Panc1 (cell line): Measurements from ENCODE around the gene CMKLR1. TPM values are rescaled to one million over a fixed set of nuclear protein-coding genes. Genes with fewer than 3 reads are reported as not detected.

Experiments
- ATAC-seq: fragments of 200-7000 bp; cut with Tn5 transposase; 2 replicates; pipeline ENCODE4 v1.9.1; 2020; ENCODE audit warnings: mild to moderate bottlenecking, moderate library complexity
- BruUV-seq: library from RNA; stranded (reverse); fragments of 400-500 nt; replicated peaks from 2 replicates; lab custom pipeline; 2021; lab: Mats Ljungman, UMichigan
- CTCF ChIA-PET: fragments of 300-600 bp; sonication (Branson Sonifier 250); formaldehyde crosslinking; loops from one replicate; lab custom pipeline; 2022; ENCODE audit warnings: antibody characterized with exemption; lab: Charles Lee
- POLR2A ChIA-PET: fragments of 300-600 bp; sonication (Branson Sonifier 250); formaldehyde crosslinking; loops from one replicate; lab custom pipeline; 2022; ENCODE audit warnings: antibody characterized with exemption; lab: Charles Lee
- DNase-seq: peaks from one replicate; pipeline ENCODE4 v3.0.0-alpha.2; 2010; ENCODE audit warnings: low read depth, low spot score
- H3K27ac ChIP-seq: 2 replicates; pipeline ENCODE4 v1.5.1; 2011; ENCODE audit warnings: mild to moderate bottlenecking, low read length, inconsistent platforms
- H3K27me3 ChIP-seq: fragments of 200-500 bp; sonication (Bioruptor generic); 2 replicates; pipeline ENCODE4 v1.6.0; 2014; ENCODE audit warnings: low read length, inconsistent platforms; ENCODE audit not compliant: control insufficient read depth, insufficient read depth
- H3K36me3 ChIP-seq: fragments of 200-500 bp; sonication (Bioruptor generic); 2 replicates; pipeline ENCODE4 v1.5.1; 2014; ENCODE audit warnings: inconsistent platforms, mild to moderate bottlenecking, low read length, moderate library complexity; ENCODE audit not compliant: control insufficient read depth, insufficient read depth
- H3K4me1 ChIP-seq: 2 replicates; pipeline ENCODE4 v1.5.1; 2011; ENCODE audit warnings: inconsistent platforms, mild to moderate bottlenecking, low read length, moderate library complexity; ENCODE audit not compliant: control insufficient read depth, insufficient read depth
- H3K4me3 ChIP-seq, 2 experiments: 2 replicates each; pipeline ENCODE4 v1.5.1; 2011 to 2012; ENCODE audit warnings: low read depth in 2 of 2, low read length in 2 of 2, mild to moderate bottlenecking in 2 of 2, inconsistent platforms in 1 of 2, moderate library complexity in 1 of 2
- H3K9me3 ChIP-seq: fragments of 200-500 bp; sonication (Bioruptor generic); 2 replicates; pipeline ENCODE4 v1.5.1; 2014; ENCODE audit warnings: low read depth, mild to moderate bottlenecking, inconsistent platforms, low read length, moderate library complexity; ENCODE audit not compliant: control insufficient read depth, insufficient read depth
- POLR2AphosphoS5 ChIP-seq: IDR thresholded peaks from 2 replicates; pipeline ENCODE4 v1.6.1; 2012; ENCODE audit warnings: mild to moderate bottlenecking, low read depth, low read length, moderate library complexity
- SIN3A ChIP-seq: IDR thresholded peaks from 2 replicates; pipeline ENCODE4 v1.6.1; 2012; ENCODE audit warnings: low read depth, mild to moderate bottlenecking, low read length, moderate library complexity, borderline replicate concordance; ENCODE audit not compliant: insufficient read depth
- TCF7L2 ChIP-seq: IDR thresholded peaks from 2 replicates; pipeline ENCODE4 v1.6.1; 2011; ENCODE audit warnings: mild to moderate bottlenecking, low read depth, low read length, inconsistent platforms
- in situ Hi-C: cut with HindIII; loops from 2 replicates; pipeline ENCODE4 v1.10.0; 2016; ENCODE audit warnings: low sequenced_read_pairs, low pct_unique_long_range_greater_than_20kb
- intact Hi-C: fragments of 100-400 bp; cut with micrococcal nuclease; formaldehyde crosslinking; loops from one replicate; pipeline ENCODE4 v1.10.0; 2022; ENCODE audit not compliant: unreplicated experiment
- total RNA-seq: library from RNA; stranded (reverse); gene quantifications from one replicate; pipeline ENCODE4 v1.2.1, GENCODE V29; 2021; ENCODE audit not compliant: unreplicated experiment
- TF ChIP-seq, protein P1 (sequence below): fragments of 450-650 bp; IDR thresholded peaks from 2 replicates; pipeline ENCODE4 v1.5.1; 2017; ENCODE audit warnings: mild to moderate bottlenecking
- TF ChIP-seq, protein P2 (sequence below), 2 experiments: IDR thresholded peaks; 2 replicates each; pipeline ENCODE4 v1.6.1; 2011 to 2012; ENCODE audit warnings: low read depth in 2 of 2, control low read depth in 1 of 2, low read length in 1 of 2, mild to moderate bottlenecking in 1 of 2, moderate library complexity in 1 of 2; ENCODE audit not compliant: insufficient read depth in 1 of 2

CMKLR1 gene
- total RNA-seq, 1 experiment from 2014 or later = 0.03 TPM

DNA sequence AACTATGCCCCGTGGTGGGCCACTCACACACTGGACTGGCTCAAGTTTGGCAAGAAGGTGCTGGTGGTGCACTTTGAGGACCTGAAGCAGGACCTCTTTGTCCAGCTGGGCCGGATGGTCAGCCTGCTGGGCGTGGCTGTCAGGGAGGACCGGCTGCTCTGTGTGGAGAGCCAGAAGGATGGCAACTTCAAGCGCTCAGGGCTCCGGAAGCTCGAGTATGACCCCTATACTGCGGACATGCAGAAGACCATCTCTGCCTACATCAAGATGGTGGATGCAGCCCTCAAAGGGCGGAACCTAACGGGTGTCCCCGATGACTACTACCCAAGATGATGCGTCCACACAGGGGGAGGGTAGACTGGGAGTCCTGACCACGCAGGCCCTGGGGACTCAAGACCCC is 91.1 kb downstream of the CMKLR1 start:
- H3K9me3 ChIP-seq = no peaks in the 10 kb centered on the region
- in situ Hi-C loops = no loop called here
- no peak for DNase-seq
- H3K27ac ChIP-seq = no peak overlapping the region
- no TSS peak for BruUV-seq
- ChIA-PET POLR2A (interaction anchor here (0.5 kb wide), 1 partner anchor 275 kb away, joined by 4 read pairs; no protein-coding TSS in a partner anchor), CTCF (no interaction called here)
- TF ChIP-seq SIN3A (no peak), POLR2AphosphoS5 (no peak), TCF7L2 (no peak)
- TF ChIP-seq, protein P1, sequence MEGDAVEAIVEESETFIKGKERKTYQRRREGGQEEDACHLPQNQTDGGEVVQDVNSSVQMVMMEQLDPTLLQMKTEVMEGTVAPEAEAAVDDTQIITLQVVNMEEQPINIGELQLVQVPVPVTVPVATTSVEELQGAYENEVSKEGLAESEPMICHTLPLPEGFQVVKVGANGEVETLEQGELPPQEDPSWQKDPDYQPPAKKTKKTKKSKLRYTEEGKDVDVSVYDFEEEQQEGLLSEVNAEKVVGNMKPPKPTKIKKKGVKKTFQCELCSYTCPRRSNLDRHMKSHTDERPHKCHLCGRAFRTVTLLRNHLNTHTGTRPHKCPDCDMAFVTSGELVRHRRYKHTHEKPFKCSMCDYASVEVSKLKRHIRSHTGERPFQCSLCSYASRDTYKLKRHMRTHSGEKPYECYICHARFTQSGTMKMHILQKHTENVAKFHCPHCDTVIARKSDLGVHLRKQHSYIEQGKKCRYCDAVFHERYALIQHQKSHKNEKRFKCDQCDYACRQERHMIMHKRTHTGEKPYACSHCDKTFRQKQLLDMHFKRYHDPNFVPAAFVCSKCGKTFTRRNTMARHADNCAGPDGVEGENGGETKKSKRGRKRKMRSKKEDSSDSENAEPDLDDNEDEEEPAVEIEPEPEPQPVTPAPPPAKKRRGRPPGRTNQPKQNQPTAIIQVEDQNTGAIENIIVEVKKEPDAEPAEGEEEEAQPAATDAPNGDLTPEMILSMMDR = no peak
- TF ChIP-seq, protein P2, sequence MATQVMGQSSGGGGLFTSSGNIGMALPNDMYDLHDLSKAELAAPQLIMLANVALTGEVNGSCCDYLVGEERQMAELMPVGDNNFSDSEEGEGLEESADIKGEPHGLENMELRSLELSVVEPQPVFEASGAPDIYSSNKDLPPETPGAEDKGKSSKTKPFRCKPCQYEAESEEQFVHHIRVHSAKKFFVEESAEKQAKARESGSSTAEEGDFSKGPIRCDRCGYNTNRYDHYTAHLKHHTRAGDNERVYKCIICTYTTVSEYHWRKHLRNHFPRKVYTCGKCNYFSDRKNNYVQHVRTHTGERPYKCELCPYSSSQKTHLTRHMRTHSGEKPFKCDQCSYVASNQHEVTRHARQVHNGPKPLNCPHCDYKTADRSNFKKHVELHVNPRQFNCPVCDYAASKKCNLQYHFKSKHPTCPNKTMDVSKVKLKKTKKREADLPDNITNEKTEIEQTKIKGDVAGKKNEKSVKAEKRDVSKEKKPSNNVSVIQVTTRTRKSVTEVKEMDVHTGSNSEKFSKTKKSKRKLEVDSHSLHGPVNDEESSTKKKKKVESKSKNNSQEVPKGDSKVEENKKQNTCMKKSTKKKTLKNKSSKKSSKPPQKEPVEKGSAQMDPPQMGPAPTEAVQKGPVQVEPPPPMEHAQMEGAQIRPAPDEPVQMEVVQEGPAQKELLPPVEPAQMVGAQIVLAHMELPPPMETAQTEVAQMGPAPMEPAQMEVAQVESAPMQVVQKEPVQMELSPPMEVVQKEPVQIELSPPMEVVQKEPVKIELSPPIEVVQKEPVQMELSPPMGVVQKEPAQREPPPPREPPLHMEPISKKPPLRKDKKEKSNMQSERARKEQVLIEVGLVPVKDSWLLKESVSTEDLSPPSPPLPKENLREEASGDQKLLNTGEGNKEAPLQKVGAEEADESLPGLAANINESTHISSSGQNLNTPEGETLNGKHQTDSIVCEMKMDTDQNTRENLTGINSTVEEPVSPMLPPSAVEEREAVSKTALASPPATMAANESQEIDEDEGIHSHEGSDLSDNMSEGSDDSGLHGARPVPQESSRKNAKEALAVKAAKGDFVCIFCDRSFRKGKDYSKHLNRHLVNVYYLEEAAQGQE (IDR thresholded peaks at IDR 0.05; ENCODE audit: insufficient read depth in 1 of 2, low read depth in 2 of 2, low read length in 1 of 2) = no peak
- peaks cover 7% of the 10 kb centered on the region; the same call in 1 of the 2 replicates for H3K27me3 ChIP-seq
- H3K4me1 ChIP-seq = no peaks in the 10 kb centered on the region
- no peak overlapping the region for H3K4me3 ChIP-seq
- intact Hi-C loops = no loop called here
- H3K36me3 ChIP-seq = no peaks in the 10 kb centered on the region
- ATAC-seq = no peak

DNA sequence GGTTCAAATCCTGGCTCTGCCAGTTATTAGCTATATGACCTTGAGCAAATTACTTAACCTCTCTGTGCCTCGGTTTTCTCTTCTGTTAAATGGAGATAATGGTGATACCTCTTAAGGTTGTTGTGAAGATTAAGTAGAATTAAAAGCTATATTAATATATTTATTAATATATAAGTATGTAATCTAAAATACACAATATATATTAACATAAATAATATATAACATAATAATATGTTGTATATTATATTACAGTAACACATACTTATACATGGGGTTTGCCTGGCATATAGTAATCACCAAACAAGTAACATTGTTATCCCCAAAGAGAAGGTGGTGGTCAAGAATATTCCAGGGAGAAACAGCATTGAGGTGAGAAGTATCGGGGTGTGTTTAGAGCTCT is 92.0 kb downstream of the CMKLR1 start:
- no TSS peak for BruUV-seq
- in situ Hi-C loops (no loop called here), intact Hi-C loops (no loop called here)
- Histone ChIP-seq H3K4me1 (no peaks in the 10 kb centered on the region), H3K9me3 (no peaks in the 10 kb centered on the region), H3K27ac (no peak overlapping the region), H3K4me3 (no peak overlapping the region), H3K27me3 (peaks cover 7% of the 10 kb centered on the region; the same call in 1 of the 2 replicates), H3K36me3 (no peaks in the 10 kb centered on the region)
- no peak for DNase-seq
- ChIA-PET POLR2A (interaction anchor here (0.5 kb wide), 1 partner anchor 276 kb away, joined by 4 read pairs; no protein-coding TSS in a partner anchor), CTCF (no interaction called here)
- ATAC-seq = no peak
- no peak for TF ChIP-seq TCF7L2
- TF ChIP-seq, protein P2 (IDR thresholded peaks at IDR 0.05; ENCODE audit: insufficient read depth in 1 of 2, low read depth in 2 of 2, low read length in 1 of 2) = no peak
- TF ChIP-seq SIN3A = no peak
- TF ChIP-seq POLR2AphosphoS5 = no peak
- TF ChIP-seq, protein P1 = no peak
